ENCODE results near the gene SPTSSB. TPM values are rescaled to one million over a fixed set of nuclear protein-coding genes. Genes with fewer than 3 reads are reported as not detected.

SPTSSB gene
- total RNA-seq, 1 donor from 2014 or later: not detected

DNA sequence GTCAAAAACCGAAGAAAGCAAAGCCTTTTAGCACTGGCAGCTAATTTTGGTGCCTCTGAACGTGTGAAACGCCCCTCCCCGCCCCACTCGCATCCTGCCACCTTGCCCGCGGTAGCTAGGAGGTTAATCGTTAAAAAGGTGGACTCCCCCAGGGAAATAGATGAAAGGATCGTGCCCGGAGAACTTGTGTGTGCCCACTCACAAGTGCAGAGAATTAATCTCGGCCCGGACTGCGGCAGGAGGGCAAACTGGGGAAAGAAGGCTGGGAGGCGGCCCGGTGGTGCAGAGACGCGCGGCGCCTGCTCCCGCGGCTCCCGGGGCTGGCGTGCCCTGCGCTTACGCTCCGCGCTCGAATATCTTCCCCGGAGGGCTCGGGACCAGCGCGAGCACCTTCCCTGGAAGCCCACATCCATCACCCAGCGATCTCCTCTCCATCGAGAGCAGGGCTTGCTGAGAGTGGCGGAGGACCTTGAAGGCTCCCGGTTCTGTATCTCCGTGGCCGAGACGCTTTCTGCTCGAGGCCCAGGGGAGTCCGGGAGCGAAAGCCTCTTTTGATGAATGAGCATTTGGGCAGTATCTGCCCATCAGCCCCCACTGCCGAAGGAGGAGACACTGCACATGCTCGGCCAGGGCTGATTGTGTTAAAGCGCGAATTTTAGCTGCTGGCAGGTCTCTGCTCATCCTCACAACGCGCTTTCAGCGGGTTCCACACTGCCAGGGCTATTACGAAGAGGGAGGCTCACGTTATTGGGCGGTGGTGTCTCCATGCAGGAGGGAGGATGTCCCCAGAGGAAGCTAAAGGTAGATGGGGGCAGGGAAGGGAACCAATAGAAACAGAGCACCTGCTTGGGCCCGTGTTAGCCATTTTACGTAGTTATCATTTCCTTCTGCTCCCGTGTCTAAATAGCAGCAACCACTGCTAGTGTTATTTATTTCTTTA, 1.3 kb upstream of the SPTSSB start:
- no peak for DNase-seq (ENCODE audit: extremely low spot score, unreplicated experiment)
- TF ChIP-seq, protein P1, sequence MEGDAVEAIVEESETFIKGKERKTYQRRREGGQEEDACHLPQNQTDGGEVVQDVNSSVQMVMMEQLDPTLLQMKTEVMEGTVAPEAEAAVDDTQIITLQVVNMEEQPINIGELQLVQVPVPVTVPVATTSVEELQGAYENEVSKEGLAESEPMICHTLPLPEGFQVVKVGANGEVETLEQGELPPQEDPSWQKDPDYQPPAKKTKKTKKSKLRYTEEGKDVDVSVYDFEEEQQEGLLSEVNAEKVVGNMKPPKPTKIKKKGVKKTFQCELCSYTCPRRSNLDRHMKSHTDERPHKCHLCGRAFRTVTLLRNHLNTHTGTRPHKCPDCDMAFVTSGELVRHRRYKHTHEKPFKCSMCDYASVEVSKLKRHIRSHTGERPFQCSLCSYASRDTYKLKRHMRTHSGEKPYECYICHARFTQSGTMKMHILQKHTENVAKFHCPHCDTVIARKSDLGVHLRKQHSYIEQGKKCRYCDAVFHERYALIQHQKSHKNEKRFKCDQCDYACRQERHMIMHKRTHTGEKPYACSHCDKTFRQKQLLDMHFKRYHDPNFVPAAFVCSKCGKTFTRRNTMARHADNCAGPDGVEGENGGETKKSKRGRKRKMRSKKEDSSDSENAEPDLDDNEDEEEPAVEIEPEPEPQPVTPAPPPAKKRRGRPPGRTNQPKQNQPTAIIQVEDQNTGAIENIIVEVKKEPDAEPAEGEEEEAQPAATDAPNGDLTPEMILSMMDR (IDR thresholded peaks at IDR 0.05): no peak
- Mint-ChIP-seq H3K27me3 (ENCODE audit: unreplicated experiment) (peaks cover 78% of the 10 kb centered on the region), H3K27ac (ENCODE audit: unreplicated experiment) (no peak overlapping the region), H3K4me3 (ENCODE audit: unreplicated experiment) (peak overlapping the region; percentile 80), H3K4me1 (ENCODE audit: unreplicated experiment) (peaks cover 13% of the 10 kb centered on the region), H3K9me3 (ENCODE audit: unreplicated experiment) (peaks cover 6% of the 10 kb centered on the region), H3K36me3 (ENCODE audit: unreplicated experiment) (peaks cover 4% of the 10 kb centered on the region)

DNA sequence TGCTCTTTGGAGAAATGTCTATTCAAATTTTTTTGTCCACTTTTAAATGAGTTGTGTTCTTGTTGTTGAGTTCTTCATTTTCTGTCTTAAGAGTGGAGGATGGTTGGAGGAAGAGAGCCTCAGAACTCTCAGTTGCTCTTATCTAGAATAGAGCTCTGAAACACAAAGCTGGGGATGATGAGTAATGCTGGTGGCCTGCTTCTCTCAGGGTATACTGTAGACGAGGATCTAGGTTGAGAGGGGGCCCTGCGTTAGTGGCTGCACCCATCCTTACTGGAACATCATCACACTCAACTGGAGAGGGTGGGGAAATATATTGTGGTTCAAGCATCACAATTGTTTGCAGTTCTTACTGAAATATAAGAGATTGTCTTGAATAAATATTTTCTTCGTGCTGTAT, 1.8 kb downstream of the SPTSSB start:
- H3K4me1 Mint-ChIP-seq (ENCODE audit: unreplicated experiment): peaks cover 13% of the 10 kb centered on the region
- H3K9me3 Mint-ChIP-seq (ENCODE audit: unreplicated experiment): peaks cover 6% of the 10 kb centered on the region
- H3K27me3 Mint-ChIP-seq (ENCODE audit: unreplicated experiment): peaks cover 74% of the 10 kb centered on the region
- DNase-seq (ENCODE audit: extremely low spot score, unreplicated experiment): no peak
- H3K27ac Mint-ChIP-seq (ENCODE audit: unreplicated experiment): no peak overlapping the region
- TF ChIP-seq, protein P1 (IDR thresholded peaks at IDR 0.05): no peak
- H3K4me3 Mint-ChIP-seq (ENCODE audit: unreplicated experiment): no peak overlapping the region
- peaks cover 4% of the 10 kb centered on the region for H3K36me3 Mint-ChIP-seq (ENCODE audit: unreplicated experiment)

DNA sequence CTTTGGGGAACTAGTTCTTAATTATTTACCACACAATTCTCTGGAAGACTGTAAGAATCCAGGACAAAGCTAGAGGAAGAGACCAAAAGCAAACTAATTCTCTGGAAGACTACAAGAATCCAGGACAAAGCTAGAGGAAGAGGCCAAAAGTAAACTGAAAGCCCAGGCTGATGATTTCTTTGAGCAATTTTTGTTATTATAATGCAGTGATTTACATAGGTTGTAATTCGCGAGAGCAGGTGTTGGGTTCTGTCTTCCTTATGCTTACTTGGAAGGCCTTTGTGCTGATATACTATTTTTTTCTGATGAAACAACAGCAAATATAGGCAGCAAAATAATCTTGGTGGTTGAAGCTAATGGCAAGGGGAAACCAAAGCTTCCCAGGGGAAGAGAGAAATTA, 5.2 kb downstream of the SPTSSB start:
- no peak overlapping the region for H3K27ac Mint-ChIP-seq (ENCODE audit: unreplicated experiment)
- peaks cover 2% of the 10 kb centered on the region for H3K36me3 Mint-ChIP-seq (ENCODE audit: unreplicated experiment)
- no peak overlapping the region for H3K4me3 Mint-ChIP-seq (ENCODE audit: unreplicated experiment)
- peaks cover 54% of the 10 kb centered on the region for H3K27me3 Mint-ChIP-seq (ENCODE audit: unreplicated experiment)
- TF ChIP-seq, protein P1 (IDR thresholded peaks at IDR 0.05): no peak
- peaks cover 6% of the 10 kb centered on the region for H3K9me3 Mint-ChIP-seq (ENCODE audit: unreplicated experiment)
- H3K4me1 Mint-ChIP-seq (ENCODE audit: unreplicated experiment): no peaks in the 10 kb centered on the region
- no peak for DNase-seq (ENCODE audit: extremely low spot score, unreplicated experiment)

DNA sequence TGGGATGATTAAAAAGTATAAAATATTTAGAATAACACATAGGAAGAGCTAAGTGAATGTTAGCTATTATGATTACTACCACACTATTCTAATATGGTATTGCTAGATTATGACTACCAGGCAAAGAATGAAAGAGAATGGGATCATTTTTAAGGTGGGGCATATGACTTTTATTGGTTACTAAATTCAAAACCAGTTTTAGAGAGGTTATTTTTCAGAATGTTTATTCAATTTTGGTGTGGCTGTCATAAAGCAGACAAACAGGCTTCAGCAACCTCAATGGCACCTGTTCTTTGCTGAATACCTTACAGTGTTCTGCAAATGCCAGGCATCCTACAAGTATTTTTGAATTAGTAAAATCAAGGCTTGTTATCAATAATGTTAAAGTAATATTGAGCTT, 12.8 kb downstream of the SPTSSB start:
- Mint-ChIP-seq H3K27ac (ENCODE audit: unreplicated experiment) (no peak overlapping the region), H3K4me3 (ENCODE audit: unreplicated experiment) (no peak overlapping the region), H3K9me3 (ENCODE audit: unreplicated experiment) (no peaks in the 10 kb centered on the region), H3K4me1 (ENCODE audit: unreplicated experiment) (no peaks in the 10 kb centered on the region), H3K27me3 (ENCODE audit: unreplicated experiment) (peaks cover 23% of the 10 kb centered on the region), H3K36me3 (ENCODE audit: unreplicated experiment) (no peaks in the 10 kb centered on the region)
- TF ChIP-seq, protein P1 (IDR thresholded peaks at IDR 0.05): no peak
- DNase-seq (ENCODE audit: extremely low spot score, unreplicated experiment): no peak

DNA sequence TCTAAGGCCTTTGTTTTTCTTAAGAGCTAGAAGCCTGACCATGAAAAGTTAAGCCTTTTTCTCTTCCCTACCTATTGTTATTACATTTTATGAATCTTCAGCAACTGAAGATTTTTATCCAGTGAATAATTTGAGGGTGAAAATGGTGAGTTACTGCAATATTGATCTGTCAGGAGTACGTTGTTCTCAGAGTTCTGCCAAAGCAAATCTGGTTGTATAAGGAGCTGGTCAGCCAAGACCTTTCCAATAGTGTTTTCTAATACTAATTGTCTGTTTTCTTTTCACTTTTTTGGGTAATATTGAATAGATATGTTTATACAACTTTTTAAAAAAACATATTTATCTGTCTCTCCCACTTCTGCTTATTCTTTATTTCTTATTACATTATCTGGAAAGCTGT, 15.0 kb downstream of the SPTSSB start:
- peaks cover 28% of the 10 kb centered on the region for H3K27me3 Mint-ChIP-seq (ENCODE audit: unreplicated experiment)
- DNase-seq (ENCODE audit: extremely low spot score, unreplicated experiment): no peak
- H3K27ac Mint-ChIP-seq (ENCODE audit: unreplicated experiment): no peak overlapping the region
- no peaks in the 10 kb centered on the region for H3K9me3 Mint-ChIP-seq (ENCODE audit: unreplicated experiment)
- TF ChIP-seq, protein P1 (IDR thresholded peaks at IDR 0.05): no peak
- H3K36me3 Mint-ChIP-seq (ENCODE audit: unreplicated experiment): no peaks in the 10 kb centered on the region
- no peaks in the 10 kb centered on the region for H3K4me1 Mint-ChIP-seq (ENCODE audit: unreplicated experiment)
- H3K4me3 Mint-ChIP-seq (ENCODE audit: unreplicated experiment): no peak overlapping the region
